C1 segment of cervical spinal cord (tissue), 14 donors: Measurements from ENCODE around the gene DMRTC2.

Experiments used
- DNase-seq, 14 donors: peaks; one replicate each; lab custom pipeline; 2025; lab: John Stamatoyannopoulos, UW

The DMRTC2 gene

GRCh38 chr19:41845001-41845050 is at the start of gene DMRTC2:
DMRTC2 (plus strand) TSS chr19:41845042; CDS start chr19:41847429, 2,387 bp downstream.
- DNase-seq: no peak

GRCh38 chr19:41796362-41796761 is 48.5 kb upstream of the DMRTC2 start, which contains the start of gene CEACAM3:
CEACAM3 (plus strand) TSS chr19:41796587; CDS start chr19:41796678, 91 bp downstream.
- DNase-seq: no peak

DNA sequence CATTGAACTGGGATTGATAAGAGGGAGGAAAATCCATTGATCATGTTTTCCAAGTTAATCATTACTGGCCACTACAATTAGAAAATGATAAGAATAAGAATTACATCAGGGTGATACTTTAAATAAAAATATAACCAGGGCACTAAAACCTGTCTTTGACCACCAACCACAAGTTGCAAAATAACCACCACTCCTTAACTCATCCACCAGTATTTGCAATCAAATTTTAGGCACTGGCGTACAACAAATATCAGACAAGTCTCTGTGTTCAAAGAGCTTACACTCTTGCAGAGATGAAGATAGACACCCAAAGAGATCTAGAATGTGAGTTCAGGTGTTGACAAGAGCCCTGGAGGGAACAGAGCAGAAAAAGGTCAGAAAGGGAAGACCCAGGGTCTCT is 47.9 kb upstream of the DMRTC2 start:
- no peak for DNase-seq

DNA sequence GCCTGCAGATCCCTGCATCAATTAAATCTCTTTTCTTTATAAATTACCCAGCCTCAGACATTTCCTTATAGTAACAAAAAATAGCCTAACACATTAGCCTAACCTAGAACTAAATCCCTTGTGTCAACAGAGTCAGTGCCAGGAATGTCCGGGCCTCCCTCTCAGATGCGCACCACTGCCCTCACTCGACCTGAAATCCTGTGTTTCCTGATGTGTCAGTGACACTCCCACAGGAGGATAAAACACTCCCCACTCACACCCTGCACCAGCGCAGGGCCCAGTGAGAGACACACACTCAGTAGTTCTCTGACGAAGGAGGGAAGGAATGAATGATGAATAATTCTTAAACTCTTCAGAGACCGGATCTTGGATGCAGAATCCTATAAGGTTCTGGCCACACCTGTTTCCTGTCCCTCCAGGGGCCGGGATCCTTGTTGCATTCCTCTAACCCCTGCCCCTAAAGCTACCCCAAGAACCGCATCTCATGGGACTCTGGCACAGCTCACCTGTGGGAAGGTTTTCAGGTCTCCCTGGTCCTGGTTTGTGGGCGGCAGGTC is 45.3 kb upstream of the DMRTC2 start:
- no peak for DNase-seq

DNA sequence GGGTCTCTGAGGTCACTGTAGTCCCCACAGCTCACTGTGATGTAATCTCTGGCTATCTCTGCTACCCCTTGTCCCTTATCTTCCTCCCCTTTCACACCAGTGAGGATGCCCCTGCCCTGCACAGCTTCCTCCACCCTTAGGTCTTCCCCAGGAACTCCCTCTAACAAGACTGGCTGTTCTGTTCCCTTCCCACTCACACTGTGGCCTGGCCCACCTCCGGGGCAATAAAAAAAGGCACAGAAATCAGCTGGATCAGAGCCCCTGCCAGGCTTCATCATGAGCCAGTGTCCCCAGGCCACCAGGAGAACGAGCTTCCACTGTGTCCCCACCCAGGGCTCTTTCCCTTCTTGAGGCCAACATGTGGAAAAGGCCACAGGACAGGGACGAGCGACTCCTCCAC is 43.8 kb upstream of the DMRTC2 start:
- no peak for DNase-seq

DNA sequence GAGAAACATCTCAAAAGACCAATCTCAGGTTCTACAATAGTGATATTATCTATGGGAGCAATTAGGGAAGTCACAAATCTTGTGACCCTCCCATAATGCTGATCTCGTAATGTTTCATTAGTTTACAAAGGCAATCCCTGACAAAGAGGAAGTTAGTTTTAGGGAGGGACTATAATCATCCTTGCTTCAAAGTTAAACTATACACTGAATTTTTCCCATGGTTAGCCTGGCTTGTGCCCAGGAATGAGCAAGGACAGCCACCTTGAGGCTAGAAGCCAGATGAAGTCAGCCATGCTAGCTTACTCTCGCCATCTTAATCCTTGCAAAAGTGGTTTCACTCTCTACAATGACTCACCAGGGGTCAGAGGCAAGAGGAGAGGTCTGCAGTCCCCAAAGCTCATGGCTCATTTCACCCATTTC is 43.0 kb upstream of the DMRTC2 start:
- DNase-seq: no peak

- DNase-seq: no peak
Observed at GRCh38 chr19:41802770-41803169, 42.1 kb upstream of the DMRTC2 start.

GRCh38 chr19:41804336-41804735 is 40.5 kb upstream of the DMRTC2 start:
- DNase-seq: no peak

- DNase-seq: no peak
Observed at GRCh38 chr19:41807176-41807575, 37.7 kb upstream of the DMRTC2 start.

GRCh38 chr19:41808663-41809566 is 35.9 kb upstream of the DMRTC2 start:
- DNase-seq: no peak

DNA sequence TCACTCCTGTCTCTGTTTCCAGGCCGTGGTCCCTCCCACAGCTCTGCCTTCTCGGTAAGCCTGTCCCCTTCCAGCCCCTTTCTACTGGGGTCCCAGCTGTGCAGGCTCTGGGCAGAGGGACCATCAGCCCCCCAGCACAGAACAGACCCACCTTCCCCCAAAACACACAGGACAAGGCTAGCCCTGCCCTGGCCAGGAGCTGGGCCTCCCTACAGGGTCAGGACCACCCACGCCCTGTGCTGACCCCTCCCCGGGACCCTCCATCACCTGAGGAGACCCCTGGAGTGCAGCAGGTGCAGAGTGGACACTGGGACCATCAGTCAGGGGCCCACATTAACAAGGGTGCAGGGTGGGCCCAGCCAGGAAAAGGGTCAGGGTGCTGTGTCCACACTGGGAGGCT is 34.5 kb upstream of the DMRTC2 start:
- DNase-seq: no peak

DNA sequence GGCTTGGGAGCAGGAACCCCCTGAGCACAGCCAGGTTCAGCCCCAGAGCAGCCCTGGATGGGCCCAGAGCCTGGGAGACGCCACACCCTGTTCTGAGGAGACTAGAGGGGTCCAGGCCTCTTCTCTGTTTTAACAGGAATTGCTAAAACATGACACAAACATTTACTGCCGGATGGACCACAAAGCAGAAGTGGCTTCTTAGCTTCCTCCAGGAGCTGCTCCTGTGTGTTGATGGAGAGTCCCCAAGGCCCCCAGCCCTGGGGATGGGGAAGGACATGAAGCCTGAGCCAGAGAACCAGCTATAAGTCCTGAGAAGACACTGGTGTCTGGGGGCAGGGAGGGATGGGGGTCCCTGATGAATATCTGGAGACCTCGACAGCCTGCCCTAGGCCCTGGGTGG is 33.8 kb upstream of the DMRTC2 start:
- DNase-seq: peak in 4 of 14 donors; percentile 4 to 30 (median 18)

DNA sequence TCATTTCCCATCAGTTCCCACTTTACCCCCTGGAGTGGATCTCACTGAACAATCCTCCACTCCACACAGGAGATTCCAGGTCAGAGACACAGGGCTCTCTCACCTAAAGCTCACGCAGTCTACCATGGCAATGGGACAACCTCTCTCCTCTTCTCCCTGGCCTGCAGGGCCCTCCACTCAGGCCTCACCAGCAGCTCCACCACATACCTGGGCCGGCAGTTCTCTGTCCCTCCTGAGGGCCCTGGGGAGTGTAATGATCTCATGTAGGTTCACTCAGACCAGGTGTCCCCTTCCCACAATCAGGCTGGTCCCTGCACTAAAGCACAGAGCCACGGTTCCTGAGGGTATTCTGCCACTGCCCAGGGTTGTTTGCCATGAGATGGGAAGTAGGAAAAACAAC is 32.9 kb upstream of the DMRTC2 start:
- no peak for DNase-seq

- DNase-seq: no peak
Observed at GRCh38 chr19:41813911-41814310, 30.9 kb upstream of the DMRTC2 start.

- no peak for DNase-seq
Observed at GRCh38 chr19:41815301-41815700, 29.5 kb upstream of the DMRTC2 start.

DNA sequence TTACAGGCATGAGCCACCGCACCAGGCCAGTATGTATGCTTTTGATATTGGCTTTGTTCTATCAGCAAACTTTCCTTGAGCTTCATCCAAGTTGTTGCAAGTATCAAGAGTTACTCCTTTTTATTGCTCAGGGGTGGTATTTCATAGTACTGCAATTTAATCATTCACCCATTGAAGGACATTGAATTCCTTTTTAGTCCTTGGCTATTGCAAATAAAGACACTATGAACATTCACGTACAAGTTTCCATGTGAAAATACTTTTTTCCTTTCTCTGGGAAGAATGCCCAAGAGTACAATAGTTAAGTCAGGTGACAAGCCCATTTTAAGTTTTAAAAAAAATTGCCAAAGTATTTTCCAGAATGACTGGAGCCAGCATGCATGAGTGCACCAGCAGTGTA is 28.1 kb upstream of the DMRTC2 start:
- DNase-seq: no peak

- DNase-seq: peak in 4 of 14 donors; percentile 1 to 14 (median 2)
Observed at GRCh38 chr19:41821003-41821735, 23.7 kb upstream of the DMRTC2 start.

GRCh38 chr19:41837981-41838708 is 6.7 kb upstream of the DMRTC2 start:
- no peak for DNase-seq

DNA sequence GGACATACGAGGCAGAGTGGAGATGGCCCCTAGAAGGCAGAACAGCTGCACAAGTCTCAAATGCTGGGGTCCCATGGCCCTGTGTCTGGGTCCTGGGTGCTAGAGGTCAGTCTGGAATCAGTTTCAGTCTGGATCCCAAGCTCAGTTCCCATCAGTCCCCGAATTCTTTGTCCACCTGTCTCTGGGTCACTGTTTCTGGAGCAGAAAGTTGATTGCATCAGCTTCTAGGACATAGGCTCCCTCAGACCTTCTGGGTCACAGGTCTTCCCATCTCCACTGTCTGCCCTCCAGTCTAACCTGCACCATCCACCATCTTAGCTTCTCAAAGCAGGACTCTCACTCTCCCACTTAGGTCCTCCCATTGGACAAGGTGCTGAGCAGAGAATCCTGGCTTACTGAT is 5.6 kb upstream of the DMRTC2 start:
- DNase-seq: no peak

GRCh38 chr19:41843371-41843770 is 1.5 kb upstream of the DMRTC2 start:
- DNase-seq: no peak

DNA sequence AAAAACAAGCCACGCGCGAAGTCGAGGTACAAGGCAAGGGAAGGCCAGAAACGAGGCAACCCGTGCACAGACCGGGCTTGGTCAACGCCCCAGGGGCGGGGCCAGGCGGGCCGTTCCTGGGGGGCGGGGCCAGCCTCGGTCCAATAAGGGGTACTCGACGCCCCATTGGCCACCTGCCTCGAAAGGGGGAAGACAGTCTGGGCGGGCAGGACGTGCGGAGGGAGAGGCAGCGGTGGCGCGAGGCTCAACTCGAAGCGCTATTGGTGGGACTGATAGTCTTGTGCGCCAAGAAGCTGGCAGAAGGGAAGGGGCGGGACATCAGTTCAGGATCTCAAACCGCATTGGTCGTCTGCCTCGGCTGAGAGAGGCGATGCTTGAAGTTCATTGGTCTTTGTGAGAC is 241 bp upstream of the DMRTC2 start, which contains the start of gene LYPD4:
LYPD4 (minus strand) TSS at position 83 of the 400 bp plus-strand sequence. CDS start 5,398 bp downstream, outside the sequence.
- no peak for DNase-seq

- no peak for DNase-seq
Observed at GRCh38 chr19:41845051-41845590, 279 bp downstream of the DMRTC2 start.
